Mesothelial cell of epicardium (in vitro differentiated cells): Measurements from ENCODE around the gene SPNS3. TPM values are rescaled to one million over a fixed set of nuclear protein-coding genes. Genes with fewer than 3 reads are reported as not detected.
A peak's percentile ranks its signal among the peaks of the same experiment; 100 is the strongest.

Experiments
- DNase-seq, 2 experiments: peaks; one replicate each; pipeline ENCODE4 v3.0.0; 2021; ENCODE audit warnings: low spot score in 2 of 2; ENCODE audit not compliant: unreplicated experiment in 2 of 2
- H3K27ac Mint-ChIP-seq: 2 replicates; pipeline ENCODE4 v1.8.0; 2021; ENCODE audit warnings: mixed read lengths
- H3K27me3 Mint-ChIP-seq: 2 replicates; pipeline ENCODE4 v1.8.0; 2021; ENCODE audit warnings: low read depth, mixed read lengths
- H3K36me3 Mint-ChIP-seq: 2 replicates; pipeline ENCODE4 v1.8.0; 2021; ENCODE audit warnings: mixed read lengths
- H3K4me1 Mint-ChIP-seq: 2 replicates; pipeline ENCODE4 v1.8.0; 2021; ENCODE audit warnings: mixed read lengths
- H3K4me3 Mint-ChIP-seq: 2 replicates; pipeline ENCODE4 v1.8.0; 2021; ENCODE audit warnings: mild to moderate bottlenecking, moderate library complexity, mixed read lengths
- H3K9me3 Mint-ChIP-seq: 2 replicates; pipeline ENCODE4 v1.8.0; 2021; ENCODE audit warnings: mixed read lengths
- total RNA-seq: library from RNA; stranded (reverse); gene quantifications from 3 replicates; pipeline ENCODE4 v1.2.1, GENCODE V29; 2021
- TF ChIP-seq, protein P1 (sequence below): fragments of 200-600 bp; sonication (generic); IDR thresholded peaks from one replicate; pipeline ENCODE4 v1.5.0; 2021; ENCODE audit warnings: antibody characterized with exemption; ENCODE audit not compliant: unreplicated experiment

The SPNS3 gene
- total RNA-seq, 1 donor from 2014 or later = not detected

DNA sequence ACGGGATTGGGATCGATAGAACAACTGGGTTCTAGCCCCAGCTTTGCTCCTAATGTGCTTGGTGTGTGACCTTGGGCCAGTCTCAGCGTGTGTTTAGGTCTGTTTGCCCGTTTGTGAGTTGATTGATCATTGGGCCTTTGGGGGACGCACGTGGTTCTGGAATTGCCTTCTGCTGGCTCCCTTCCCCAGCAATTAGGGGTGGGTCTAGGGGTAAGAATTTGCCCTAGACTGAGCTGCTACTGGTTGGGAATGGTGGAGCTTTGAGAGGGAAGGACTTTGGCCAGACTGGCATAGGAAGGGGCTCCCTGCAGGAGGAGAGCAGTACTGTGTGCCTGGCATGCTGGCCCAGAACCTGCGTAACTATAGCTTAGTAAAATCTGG, 66.4 kb downstream of the SPNS3 start:
- Mint-ChIP-seq H3K9me3 (no peaks in the 10 kb centered on the region), H3K27me3 (peaks cover 39% of the 10 kb centered on the region), H3K4me3 (peak overlapping the region; percentile 83), H3K4me1 (peaks cover 35% of the 10 kb centered on the region), H3K36me3 (no peaks in the 10 kb centered on the region), H3K27ac (no peak overlapping the region)
- TF ChIP-seq, protein P1, sequence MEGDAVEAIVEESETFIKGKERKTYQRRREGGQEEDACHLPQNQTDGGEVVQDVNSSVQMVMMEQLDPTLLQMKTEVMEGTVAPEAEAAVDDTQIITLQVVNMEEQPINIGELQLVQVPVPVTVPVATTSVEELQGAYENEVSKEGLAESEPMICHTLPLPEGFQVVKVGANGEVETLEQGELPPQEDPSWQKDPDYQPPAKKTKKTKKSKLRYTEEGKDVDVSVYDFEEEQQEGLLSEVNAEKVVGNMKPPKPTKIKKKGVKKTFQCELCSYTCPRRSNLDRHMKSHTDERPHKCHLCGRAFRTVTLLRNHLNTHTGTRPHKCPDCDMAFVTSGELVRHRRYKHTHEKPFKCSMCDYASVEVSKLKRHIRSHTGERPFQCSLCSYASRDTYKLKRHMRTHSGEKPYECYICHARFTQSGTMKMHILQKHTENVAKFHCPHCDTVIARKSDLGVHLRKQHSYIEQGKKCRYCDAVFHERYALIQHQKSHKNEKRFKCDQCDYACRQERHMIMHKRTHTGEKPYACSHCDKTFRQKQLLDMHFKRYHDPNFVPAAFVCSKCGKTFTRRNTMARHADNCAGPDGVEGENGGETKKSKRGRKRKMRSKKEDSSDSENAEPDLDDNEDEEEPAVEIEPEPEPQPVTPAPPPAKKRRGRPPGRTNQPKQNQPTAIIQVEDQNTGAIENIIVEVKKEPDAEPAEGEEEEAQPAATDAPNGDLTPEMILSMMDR = no peak
- DNase-seq = no peak

DNA sequence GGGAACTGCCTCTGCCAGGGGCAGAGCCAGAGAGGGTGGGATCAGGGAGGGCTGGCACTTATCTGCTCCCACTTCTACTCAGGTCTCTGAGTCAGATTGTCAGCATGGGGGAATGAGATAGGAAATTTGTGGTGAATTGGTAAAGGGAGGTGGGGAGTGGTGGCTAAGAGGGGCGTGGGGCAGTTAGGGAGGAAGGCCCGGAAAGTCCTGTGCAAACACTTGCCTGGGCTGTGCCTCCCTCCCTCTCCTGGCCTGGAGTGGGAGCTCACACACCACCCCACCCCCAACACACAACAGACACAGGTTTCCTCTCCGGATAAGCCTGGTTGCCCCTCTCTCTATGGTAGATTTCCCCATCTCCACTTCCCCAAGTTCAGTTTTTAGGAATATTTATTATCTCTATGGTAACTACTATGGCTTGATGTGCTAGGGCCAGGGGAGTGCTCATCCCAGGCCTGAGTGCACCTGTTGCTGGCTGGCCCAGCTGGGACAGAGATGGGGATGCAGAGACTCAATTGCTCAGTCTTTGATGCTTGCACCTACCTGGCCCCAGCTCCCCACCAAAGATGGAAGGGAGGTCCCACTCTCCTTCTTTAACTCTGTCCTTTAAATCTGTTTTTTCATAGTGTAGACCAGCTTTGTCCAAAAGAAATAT, 67.7 kb downstream of the SPNS3 start:
- H3K4me3 Mint-ChIP-seq = no peak overlapping the region

DNA sequence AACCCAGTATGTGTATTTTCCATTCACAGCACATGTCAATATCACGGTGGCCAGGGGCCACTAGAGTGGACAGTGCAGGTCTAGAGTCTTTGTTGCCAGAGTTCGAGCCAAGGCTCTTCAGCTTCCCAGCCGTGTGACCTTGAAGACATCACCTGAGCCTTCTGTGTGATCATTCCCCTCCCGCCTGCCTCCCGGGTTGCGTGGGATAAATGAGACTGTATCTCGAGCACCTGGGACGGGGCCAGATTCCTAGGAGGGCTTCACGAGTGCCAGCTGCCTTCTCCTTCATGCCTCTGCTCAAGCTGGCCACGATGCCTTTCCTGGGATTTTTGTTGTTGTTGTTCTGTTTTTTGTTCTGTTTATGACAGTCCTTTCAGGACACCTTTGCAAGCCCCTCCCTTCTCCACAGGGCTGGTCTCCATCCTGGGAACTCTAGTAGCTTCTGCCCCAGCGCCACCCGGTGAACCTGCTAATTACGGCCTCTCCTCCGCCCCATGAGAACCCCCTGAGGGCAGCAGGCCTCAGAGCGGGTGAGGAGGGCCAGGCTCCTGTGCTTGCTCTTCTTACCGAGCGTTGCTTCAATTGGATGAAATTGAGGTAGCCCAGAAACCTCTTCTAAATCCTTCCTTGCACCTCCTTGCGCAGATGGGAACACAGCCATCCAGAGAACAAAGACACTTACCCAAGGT, 68.9 kb downstream of the SPNS3 start:
- no peaks in the 10 kb centered on the region for H3K9me3 Mint-ChIP-seq

More for the DNA sequence above, 67.7 kb downstream of the SPNS3 start:
- TF ChIP-seq, protein P1 = no peak
- DNase-seq = no peak
- no peaks in the 10 kb centered on the region for H3K36me3 Mint-ChIP-seq
- H3K9me3 Mint-ChIP-seq = no peaks in the 10 kb centered on the region
- no peak overlapping the region for H3K27ac Mint-ChIP-seq
- H3K27me3 Mint-ChIP-seq = peaks cover 36% of the 10 kb centered on the region
- H3K4me1 Mint-ChIP-seq = peaks cover 35% of the 10 kb centered on the region

DNA sequence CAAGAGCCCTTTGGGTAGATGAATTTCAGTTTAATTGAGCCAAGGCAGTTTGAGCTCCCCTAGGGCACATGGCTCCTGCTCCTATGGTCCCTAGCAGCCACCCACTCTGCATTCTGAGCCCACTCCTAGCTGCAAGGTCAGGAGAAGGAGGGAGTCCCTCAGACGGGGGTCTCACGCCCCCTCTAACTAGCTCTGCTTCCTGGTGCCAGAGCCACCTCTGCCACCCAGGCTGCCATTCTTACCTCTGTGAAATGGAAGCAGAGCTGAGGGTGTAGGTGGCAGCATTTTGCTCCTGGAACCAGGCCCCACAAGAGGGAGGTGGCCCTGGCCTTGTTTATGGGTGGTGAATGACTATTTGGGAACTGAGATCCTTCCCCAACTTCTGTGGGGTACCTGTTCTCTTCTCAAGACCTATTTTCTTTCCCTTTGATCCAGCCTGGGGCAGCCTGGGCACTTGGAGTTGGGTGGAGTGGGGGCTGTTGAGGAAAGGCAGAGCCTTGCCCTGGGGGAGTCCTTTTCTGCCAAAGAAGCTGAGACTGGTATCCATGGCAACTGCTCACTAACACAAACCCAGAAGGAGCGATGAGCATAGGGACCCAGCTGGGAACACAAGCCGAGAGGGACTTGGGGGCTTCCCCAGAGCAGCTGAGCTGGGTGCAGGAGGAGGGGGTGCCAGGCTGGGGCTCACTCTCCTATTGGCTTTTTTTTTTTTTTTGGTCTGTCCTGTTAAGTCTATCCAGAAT, 69.7 kb downstream of the SPNS3 start:
- Mint-ChIP-seq H3K27ac (no peak overlapping the region), H3K36me3 (no peaks in the 10 kb centered on the region), H3K4me1 (peaks cover 33% of the 10 kb centered on the region), H3K9me3 (no peaks in the 10 kb centered on the region), H3K4me3 (no peak overlapping the region), H3K27me3 (peaks cover 26% of the 10 kb centered on the region)
- DNase-seq = no peak
- TF ChIP-seq, protein P1 = no peak

More for the DNA sequence above, 68.9 kb downstream of the SPNS3 start:
- TF ChIP-seq, protein P1 = no peak
- Mint-ChIP-seq H3K27me3 (peaks cover 28% of the 10 kb centered on the region), H3K36me3 (no peaks in the 10 kb centered on the region), H3K4me3 (no peak overlapping the region), H3K4me1 (peaks cover 33% of the 10 kb centered on the region), H3K27ac (no peak overlapping the region)
- no peak for DNase-seq

DNA sequence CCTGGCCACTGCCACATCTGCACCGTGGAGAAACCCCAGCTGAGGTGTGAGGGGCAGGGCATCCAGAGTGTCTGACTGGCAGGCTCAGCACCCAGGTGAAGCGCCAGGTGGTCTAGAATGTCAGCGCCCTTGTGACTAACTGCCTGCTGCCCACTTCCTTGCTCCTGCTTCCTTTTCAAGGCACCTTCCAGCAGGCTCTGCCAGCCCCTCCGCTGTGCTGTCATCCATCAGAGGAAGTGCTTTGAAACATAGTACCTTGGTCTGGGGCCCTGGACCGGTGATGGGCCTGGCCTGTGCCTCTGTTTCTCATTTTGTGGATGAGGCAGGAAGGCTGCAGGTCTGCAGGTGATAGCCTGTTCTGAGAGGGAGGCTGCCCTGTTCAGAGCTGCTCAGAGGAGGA, 70.4 kb downstream of the SPNS3 start:
- TF ChIP-seq, protein P1 = no peak
- no peaks in the 10 kb centered on the region for H3K36me3 Mint-ChIP-seq
- no peak for DNase-seq
- no peak overlapping the region for H3K27ac Mint-ChIP-seq
- no peaks in the 10 kb centered on the region for H3K9me3 Mint-ChIP-seq
- peaks cover 33% of the 10 kb centered on the region for H3K4me1 Mint-ChIP-seq
- no peak overlapping the region for H3K4me3 Mint-ChIP-seq
- peaks cover 26% of the 10 kb centered on the region for H3K27me3 Mint-ChIP-seq
